DND-41 (cell line): ENCODE measurements around the gene MAPK7.

Source experiments
- ATAC-seq: fragments of 200-7000 bp; cut with Tn5 transposase; 3 replicates; pipeline ENCODE4 v1.9.1; 2021; ENCODE audit warnings: low read depth; ENCODE audit not compliant: insufficient read depth
- DNase-seq: peaks from one replicate; pipeline ENCODE4 v3.0.0-alpha.2; 2020
- H2AFZ ChIP-seq: 2 replicates; pipeline ENCODE4 v1.6.0; 2012; ENCODE audit warnings: low read depth, low read length
- H3K27ac ChIP-seq: 2 replicates; pipeline ENCODE4 v1.5.1; 2012; ENCODE audit warnings: low read length, inconsistent platforms
- H3K27me3 ChIP-seq: fragments of 200-600 bp; sonication (generic); 2 replicates; pipeline ENCODE4 v1.6.0; 2012; ENCODE audit warnings: low read length, mild to moderate bottlenecking, inconsistent platforms; ENCODE audit not compliant: insufficient read depth, poor library complexity
- H3K36me3 ChIP-seq: 2 replicates; pipeline ENCODE4 v1.5.1; 2012; ENCODE audit warnings: low read length, inconsistent platforms; ENCODE audit not compliant: insufficient read depth
- H3K4me1 ChIP-seq: 2 replicates; pipeline ENCODE4 v1.5.1; 2012; ENCODE audit warnings: mild to moderate bottlenecking, low read length; ENCODE audit not compliant: insufficient read depth
- H3K4me2 ChIP-seq: 2 replicates; pipeline ENCODE4 v1.6.0; 2012; ENCODE audit warnings: mild to moderate bottlenecking, moderate library complexity, low read length, inconsistent platforms; ENCODE audit not compliant: insufficient read depth
- H3K4me3 ChIP-seq, 2 experiments: fragments of 200-600 bp in 1 of 2; shearing (Covaris generic) in 1 of 2; 2 replicates each; pipeline ENCODE4 v1.5.1; 2012 to 2016; ENCODE audit warnings: inconsistent platforms in 2 of 2, low read length in 2 of 2, mild to moderate bottlenecking in 2 of 2, low read depth in 1 of 2, moderate library complexity in 1 of 2
- H3K79me2 ChIP-seq: 2 replicates; pipeline ENCODE4 v1.6.0; 2012; ENCODE audit warnings: low read length, inconsistent platforms; ENCODE audit not compliant: insufficient read depth
- H3K9ac ChIP-seq: 2 replicates; pipeline ENCODE4 v1.6.0; 2012; ENCODE audit warnings: low read depth, mild to moderate bottlenecking, inconsistent platforms, low read length, moderate library complexity
- H3K9me3 ChIP-seq: 2 replicates; pipeline ENCODE4 v1.5.1; 2012; ENCODE audit warnings: low read length, moderate library complexity, mild to moderate bottlenecking, inconsistent platforms; ENCODE audit not compliant: insufficient read depth, severe bottlenecking
- H4K20me1 ChIP-seq: 2 replicates; pipeline ENCODE4 v1.6.0; 2012; ENCODE audit warnings: low read length; ENCODE audit not compliant: insufficient read depth
- CTCF ChIP-seq: IDR thresholded peaks from 2 replicates; pipeline ENCODE4 v1.5.1; 2012; ENCODE audit warnings: borderline replicate concordance, low read length, moderate library complexity, mild to moderate bottlenecking; ENCODE audit not compliant: poor library complexity, severe bottlenecking; ENCODE audit errors: extremely low read depth
- EZH2 ChIP-seq: IDR thresholded peaks from 3 replicates; pipeline ENCODE4 v1.6.1; 2012; ENCODE audit warnings: borderline replicate concordance, low read depth, mild to moderate bottlenecking, moderate library complexity, low read length, inconsistent platforms; ENCODE audit not compliant: severe bottlenecking

MAPK7 gene

GRCh38 chr17:19369846-19370492 is 8.3 kb upstream of the MAPK7 start:
- Histone ChIP-seq H3K36me3 (no peaks in the 10 kb centered on the region), H3K4me3 (no peak overlapping the region), H2AFZ (no peak overlapping the region), H4K20me1 (peaks cover 2% of the 10 kb centered on the region; the same call in 1 of the 2 replicates), H3K4me1 (no peaks in the 10 kb centered on the region), H3K27ac (no peak overlapping the region), H3K79me2 (no peaks in the 10 kb centered on the region), H3K4me2 (no peak overlapping the region), H3K9ac (no peak overlapping the region), H3K27me3 (no peaks in the 10 kb centered on the region), H3K9me3 (no peaks in the 10 kb centered on the region)
- no peak for TF ChIP-seq CTCF
- no peak for TF ChIP-seq EZH2
- ATAC-seq (no peak), DNase-seq (no peak)

GRCh38 chr17:19370493-19370960 is 7.8 kb upstream of the MAPK7 start:
- no peaks in the 10 kb centered on the region for H3K27me3 ChIP-seq
- H3K4me3 ChIP-seq: no peak overlapping the region
- no peak overlapping the region for H3K27ac ChIP-seq
- H2AFZ ChIP-seq: no peak overlapping the region
- H3K4me1 ChIP-seq: no peaks in the 10 kb centered on the region
- H4K20me1 ChIP-seq: peaks cover 2% of the 10 kb centered on the region; the same call in 1 of the 2 replicates
- DNase-seq (no peak), ATAC-seq (no peak)
- H3K9ac ChIP-seq: no peak overlapping the region
- TF ChIP-seq EZH2 (no peak), CTCF (no peak)
- H3K4me2 ChIP-seq: no peak overlapping the region
- no peaks in the 10 kb centered on the region for H3K36me3 ChIP-seq
- H3K9me3 ChIP-seq: no peaks in the 10 kb centered on the region
- H3K79me2 ChIP-seq: no peaks in the 10 kb centered on the region

GRCh38 chr17:19371259-19372010 is 6.9 kb upstream of the MAPK7 start:
- H3K4me1 ChIP-seq: peaks cover 7% of the 10 kb centered on the region; the same call in 1 of the 2 replicates
- no peak overlapping the region for H3K9ac ChIP-seq
- no peak for DNase-seq
- no peak for ATAC-seq
- no peaks in the 10 kb centered on the region for H3K79me2 ChIP-seq
- no peaks in the 10 kb centered on the region for H3K27me3 ChIP-seq
- H2AFZ ChIP-seq: no peak overlapping the region
- H3K9me3 ChIP-seq: no peaks in the 10 kb centered on the region
- H3K27ac ChIP-seq: no peak overlapping the region
- H3K36me3 ChIP-seq: no peaks in the 10 kb centered on the region
- no peak overlapping the region for H3K4me3 ChIP-seq
- TF ChIP-seq EZH2: no peak
- TF ChIP-seq CTCF: no peak
- no peak overlapping the region for H3K4me2 ChIP-seq
- peaks cover 2% of the 10 kb centered on the region; the same call in 1 of the 2 replicates for H4K20me1 ChIP-seq
